Liver (tissue), 9 donors: ENCODE data around the gene KNDC1. TPM values are rescaled to one million over a fixed set of nuclear protein-coding genes. Genes with fewer than 3 reads are reported as not detected.

Experiments used
- DNase-seq: peaks from one replicate; pipeline ENCODE4 v3.0.0-alpha.2; 2017; ENCODE audit warnings: low spot score
- H3K27ac ChIP-seq, 2 donors: one replicate each; pipeline ENCODE4 v1.7.0; 2013; ENCODE audit warnings: inconsistent platforms in 2 of 2, low read length in 2 of 2, control low read depth in 1 of 2, low read depth in 1 of 2, mild to moderate bottlenecking in 1 of 2
- H3K27me3 ChIP-seq, 4 donors: one replicate each; pipeline versions ENCODE4 v1.6.1 to v1.7.0; 2013; ENCODE audit warnings: low read length in 3 of 4, inconsistent platforms in 1 of 4, mild to moderate bottlenecking in 1 of 4, moderate library complexity in 1 of 4; ENCODE audit not compliant: control insufficient read depth in 4 of 4, insufficient read depth in 4 of 4
- H3K36me3 ChIP-seq, 4 donors: one replicate each; pipeline versions ENCODE4 v1.6.1 to v1.7.0; 2013; ENCODE audit warnings: low read length in 3 of 4, mild to moderate bottlenecking in 3 of 4, low read depth in 1 of 4, moderate library complexity in 1 of 4; ENCODE audit not compliant: control insufficient read depth in 4 of 4, insufficient read depth in 3 of 4
- H3K4me1 ChIP-seq, 4 donors: one replicate each; pipeline versions ENCODE4 v1.6.1 to v1.7.0; 2013; ENCODE audit warnings: low read length in 3 of 4, mild to moderate bottlenecking in 3 of 4, moderate library complexity in 1 of 4; ENCODE audit not compliant: control insufficient read depth in 4 of 4, insufficient read depth in 4 of 4
- H3K4me3 ChIP-seq, 3 donors: one replicate each; pipeline versions ENCODE4 v1.6.1 to v1.7.0; 2013; ENCODE audit warnings: low read length in 3 of 3, control low read depth in 1 of 3, low read depth in 1 of 3, mild to moderate bottlenecking in 1 of 3
- H3K9ac ChIP-seq, 2 donors: one replicate each; pipeline ENCODE4 v1.7.0; 2013; ENCODE audit warnings: low read length in 2 of 2, mild to moderate bottlenecking in 2 of 2, moderate library complexity in 2 of 2, control low read depth in 1 of 2, low read depth in 1 of 2
- H3K9me3 ChIP-seq, 4 donors: one replicate each; pipeline versions ENCODE4 v1.6.1 to v1.7.0; 2013; ENCODE audit warnings: low read length in 3 of 4; ENCODE audit not compliant: control insufficient read depth in 4 of 4
- EGR1 ChIP-seq, 2 donors: IDR thresholded peaks; 2 replicates each; pipeline ENCODE4 v1.6.1; 2016 to 2018; ENCODE audit warnings: antibody characterized with exemption in 2 of 2, low read depth in 2 of 2
- FOXA1 ChIP-seq: IDR thresholded peaks from 2 replicates; pipeline ENCODE4 v1.6.1; 2016; ENCODE audit warnings: antibody characterized with exemption
- FOXA2 ChIP-seq: IDR thresholded peaks from 2 replicates; pipeline ENCODE4 v1.6.1; 2016; ENCODE audit warnings: antibody characterized with exemption
- GABPA ChIP-seq, 2 donors: IDR thresholded peaks in 1 of 2; conservative IDR thresholded peaks in 1 of 2; 2 replicates each; pipeline ENCODE4 v1.6.1; 2016; ENCODE audit warnings: antibody characterized with exemption in 2 of 2, mild to moderate bottlenecking in 1 of 2, moderate library complexity in 1 of 2
- HNF4A ChIP-seq, 2 donors: conservative IDR thresholded peaks; 2 replicates each; pipeline ENCODE4 v1.6.1; 2016; ENCODE audit warnings: antibody characterized with exemption in 2 of 2, mild to moderate bottlenecking in 2 of 2
- HNF4G ChIP-seq: IDR thresholded peaks from 2 replicates; pipeline ENCODE4 v1.6.1; 2016; ENCODE audit warnings: antibody characterized with exemption
- JUND ChIP-seq, 2 donors: IDR thresholded peaks; 2 replicates each; pipeline ENCODE4 v1.6.1; 2016; ENCODE audit warnings: antibody characterized with exemption in 2 of 2
- NR2F2 ChIP-seq: IDR thresholded peaks from 2 replicates; pipeline ENCODE4 v1.6.1; 2016; ENCODE audit warnings: antibody characterized with exemption
- RAD21 ChIP-seq, 2 donors: IDR thresholded peaks; 2 replicates each; pipeline ENCODE4 v1.6.1; 2016; ENCODE audit warnings: antibody characterized with exemption in 2 of 2, mild to moderate bottlenecking in 2 of 2
- RXRA ChIP-seq, 2 donors: IDR thresholded peaks; 2 replicates each; pipeline ENCODE4 v1.6.1; 2017 to 2018; ENCODE audit warnings: antibody characterized with exemption in 2 of 2, mild to moderate bottlenecking in 1 of 2
- SP1 ChIP-seq: IDR thresholded peaks from 2 replicates; pipeline ENCODE4 v1.6.1; 2018; ENCODE audit warnings: antibody characterized with exemption, mild to moderate bottlenecking
- TAF1 ChIP-seq: conservative IDR thresholded peaks from 2 replicates; pipeline ENCODE4 v1.6.1; 2016; ENCODE audit warnings: antibody characterized with exemption, mild to moderate bottlenecking
- YY1 ChIP-seq: IDR thresholded peaks from 2 replicates; pipeline ENCODE4 v1.6.1; 2016; ENCODE audit warnings: antibody characterized with exemption, mild to moderate bottlenecking
- WGBS: extraction: QIAGEN DNeasy Blood & Tissue Kit; methylation state at CpG from one replicate; pipeline ENCODE4 v1.1.7; 2013; 5-methylcytosine and 5-hydroxymethylcytosine counted together
- polyA plus RNA-seq, 2 donors: library from polyadenylated mRNA; stranded (reverse) in 1 of 2; unstranded in 1 of 2; fragments of 200-250 nt in 1 of 2; fragments of >200 nt in 1 of 2; fragmentation: Nextera tagmentation in 1 of 2; extraction: Ambion mirVana in 1 of 2; gene quantifications; one replicate each; pipeline versions ENCODE4 v1.2.1 to v1.2.3, GENCODE V29; 2013 to 2015
- total RNA-seq, 2 donors: library from RNA; depleted of rRNA; stranded (reverse); fragments of >200 nt; gene quantifications; one replicate each; pipeline ENCODE4 v1.2.3, GENCODE V29; 2014
- TF ChIP-seq, protein P1 (sequence below): IDR thresholded peaks from 2 replicates; pipeline ENCODE4 v1.6.1; 2016; ENCODE audit warnings: antibody characterized with exemption
- TF ChIP-seq, protein P2 (sequence below): IDR thresholded peaks from 2 replicates; pipeline ENCODE4 v1.6.1; 2016; ENCODE audit warnings: antibody characterized with exemption, mild to moderate bottlenecking
- TF ChIP-seq, protein P3 (sequence below): IDR thresholded peaks from 2 replicates; pipeline ENCODE4 v1.6.1; 2016; ENCODE audit warnings: antibody characterized with exemption
- TF ChIP-seq, protein P4 (sequence below): IDR thresholded peaks from 2 replicates; pipeline ENCODE4 v1.6.1; 2016; ENCODE audit warnings: antibody characterized with exemption
- donor health status: healthy.
- donor health status: healthy.
- donor health status: healthy.
- donor health status: healthy.
- donor health status: healthy.

Gene KNDC1
- total and polyA plus RNA-seq, 4 donors = 0.53 to 12.9 (median 4.3) TPM

DNA sequence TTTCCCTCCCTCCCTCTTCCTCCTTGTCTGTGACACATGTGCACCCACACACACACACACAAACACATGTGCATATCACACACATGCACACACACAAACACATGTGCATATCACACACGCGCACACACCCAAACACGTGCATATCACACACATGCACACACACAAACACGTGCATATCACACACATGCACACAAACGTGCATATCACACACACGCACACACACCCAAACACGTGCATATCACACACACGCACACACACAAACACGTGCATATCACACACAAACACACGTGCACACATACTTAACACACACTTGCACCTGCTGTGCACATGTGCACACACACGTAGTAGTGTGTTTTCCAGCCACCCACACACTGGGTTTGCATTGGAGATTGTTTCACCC is 29.4 kb upstream of the KNDC1 start:
- TF ChIP-seq EGR1 (IDR thresholded peaks at IDR 0.05; ENCODE audit: low read depth in 2 of 2) (no peak), TAF1 (no peak), NR2F2 (no peak), YY1 (no peak), RXRA (IDR thresholded peaks at IDR 0.05) (no peak), JUND (IDR thresholded peaks at IDR 0.05) (no peak), RAD21 (IDR thresholded peaks at IDR 0.05) (no peak), FOXA1 (no peak)
- TF ChIP-seq, protein P1, sequence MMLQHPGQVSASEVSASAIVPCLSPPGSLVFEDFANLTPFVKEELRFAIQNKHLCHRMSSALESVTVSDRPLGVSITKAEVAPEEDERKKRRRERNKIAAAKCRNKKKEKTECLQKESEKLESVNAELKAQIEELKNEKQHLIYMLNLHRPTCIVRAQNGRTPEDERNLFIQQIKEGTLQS = no peak
- TF ChIP-seq, protein P2, sequence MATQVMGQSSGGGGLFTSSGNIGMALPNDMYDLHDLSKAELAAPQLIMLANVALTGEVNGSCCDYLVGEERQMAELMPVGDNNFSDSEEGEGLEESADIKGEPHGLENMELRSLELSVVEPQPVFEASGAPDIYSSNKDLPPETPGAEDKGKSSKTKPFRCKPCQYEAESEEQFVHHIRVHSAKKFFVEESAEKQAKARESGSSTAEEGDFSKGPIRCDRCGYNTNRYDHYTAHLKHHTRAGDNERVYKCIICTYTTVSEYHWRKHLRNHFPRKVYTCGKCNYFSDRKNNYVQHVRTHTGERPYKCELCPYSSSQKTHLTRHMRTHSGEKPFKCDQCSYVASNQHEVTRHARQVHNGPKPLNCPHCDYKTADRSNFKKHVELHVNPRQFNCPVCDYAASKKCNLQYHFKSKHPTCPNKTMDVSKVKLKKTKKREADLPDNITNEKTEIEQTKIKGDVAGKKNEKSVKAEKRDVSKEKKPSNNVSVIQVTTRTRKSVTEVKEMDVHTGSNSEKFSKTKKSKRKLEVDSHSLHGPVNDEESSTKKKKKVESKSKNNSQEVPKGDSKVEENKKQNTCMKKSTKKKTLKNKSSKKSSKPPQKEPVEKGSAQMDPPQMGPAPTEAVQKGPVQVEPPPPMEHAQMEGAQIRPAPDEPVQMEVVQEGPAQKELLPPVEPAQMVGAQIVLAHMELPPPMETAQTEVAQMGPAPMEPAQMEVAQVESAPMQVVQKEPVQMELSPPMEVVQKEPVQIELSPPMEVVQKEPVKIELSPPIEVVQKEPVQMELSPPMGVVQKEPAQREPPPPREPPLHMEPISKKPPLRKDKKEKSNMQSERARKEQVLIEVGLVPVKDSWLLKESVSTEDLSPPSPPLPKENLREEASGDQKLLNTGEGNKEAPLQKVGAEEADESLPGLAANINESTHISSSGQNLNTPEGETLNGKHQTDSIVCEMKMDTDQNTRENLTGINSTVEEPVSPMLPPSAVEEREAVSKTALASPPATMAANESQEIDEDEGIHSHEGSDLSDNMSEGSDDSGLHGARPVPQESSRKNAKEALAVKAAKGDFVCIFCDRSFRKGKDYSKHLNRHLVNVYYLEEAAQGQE = no peak
- TF ChIP-seq, protein P3, sequence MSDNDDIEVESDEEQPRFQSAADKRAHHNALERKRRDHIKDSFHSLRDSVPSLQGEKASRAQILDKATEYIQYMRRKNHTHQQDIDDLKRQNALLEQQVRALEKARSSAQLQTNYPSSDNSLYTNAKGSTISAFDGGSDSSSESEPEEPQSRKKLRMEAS = no peak
- TF ChIP-seq, protein P4, sequence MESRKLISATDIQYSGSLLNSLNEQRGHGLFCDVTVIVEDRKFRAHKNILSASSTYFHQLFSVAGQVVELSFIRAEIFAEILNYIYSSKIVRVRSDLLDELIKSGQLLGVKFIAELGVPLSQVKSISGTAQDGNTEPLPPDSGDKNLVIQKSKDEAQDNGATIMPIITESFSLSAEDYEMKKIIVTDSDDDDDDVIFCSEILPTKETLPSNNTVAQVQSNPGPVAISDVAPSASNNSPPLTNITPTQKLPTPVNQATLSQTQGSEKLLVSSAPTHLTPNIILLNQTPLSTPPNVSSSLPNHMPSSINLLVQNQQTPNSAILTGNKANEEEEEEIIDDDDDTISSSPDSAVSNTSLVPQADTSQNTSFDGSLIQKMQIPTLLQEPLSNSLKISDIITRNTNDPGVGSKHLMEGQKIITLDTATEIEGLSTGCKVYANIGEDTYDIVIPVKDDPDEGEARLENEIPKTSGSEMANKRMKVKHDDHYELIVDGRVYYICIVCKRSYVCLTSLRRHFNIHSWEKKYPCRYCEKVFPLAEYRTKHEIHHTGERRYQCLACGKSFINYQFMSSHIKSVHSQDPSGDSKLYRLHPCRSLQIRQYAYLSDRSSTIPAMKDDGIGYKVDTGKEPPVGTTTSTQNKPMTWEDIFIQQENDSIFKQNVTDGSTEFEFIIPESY = no peak
- Histone ChIP-seq H3K4me3 (no peak overlapping the region), H3K4me1 (no peaks in the 10 kb centered on the region), H3K9me3 (no peaks in the 10 kb centered on the region), H3K36me3 (no peaks in the 10 kb centered on the region), H3K27me3 (no peaks in the 10 kb centered on the region), H3K27ac (no peak overlapping the region), H3K9ac (no peak overlapping the region)
- DNase-seq = no peak
- WGBS = 86% methylated on average over 11 of the region's 11 CpGs

DNA sequence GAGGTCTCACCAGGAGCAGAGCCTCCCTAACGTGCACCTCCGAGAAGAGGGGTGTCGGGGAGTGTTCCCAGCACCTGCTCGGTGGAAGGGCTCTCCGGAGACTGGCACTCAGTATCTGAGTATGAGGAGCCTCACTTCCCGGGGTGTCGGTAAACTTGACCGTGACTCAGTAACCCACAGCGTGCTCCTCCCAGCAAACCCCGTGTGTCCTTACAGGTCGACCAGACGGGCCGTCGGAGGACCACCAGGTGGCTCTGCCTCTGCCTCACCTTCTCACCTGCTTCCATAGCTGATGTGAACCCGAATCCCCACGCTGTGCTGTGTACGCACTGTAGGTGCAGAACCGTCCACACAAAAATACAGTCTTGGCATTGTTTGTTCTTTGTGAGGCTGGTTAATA is 29.0 kb upstream of the KNDC1 start:
- H3K36me3 ChIP-seq = no peaks in the 10 kb centered on the region
- no peaks in the 10 kb centered on the region for H3K4me1 ChIP-seq
- no peak overlapping the region for H3K9ac ChIP-seq
- H3K27ac ChIP-seq = no peak overlapping the region
- WGBS = 73% methylated on average over 18 of the region's 18 CpGs
- DNase-seq = no peak
- no peaks in the 10 kb centered on the region for H3K27me3 ChIP-seq
- H3K9me3 ChIP-seq = no peaks in the 10 kb centered on the region
- TF ChIP-seq RXRA (IDR thresholded peaks at IDR 0.05) = no peak
- TF ChIP-seq HNF4A (conservative IDR thresholded peaks at IDR 0.05) = no peak
- no peak for TF ChIP-seq FOXA2
- no peak for TF ChIP-seq SP1
- TF ChIP-seq FOXA1 = no peak
- TF ChIP-seq TAF1 = no peak
- no peak for TF ChIP-seq GABPA (IDR thresholded peaks at IDR 0.05 in 1 of 2, conservative IDR thresholded peaks at IDR 0.05 in 1 of 2)
- no peak for TF ChIP-seq HNF4G
- H3K4me3 ChIP-seq = no peak overlapping the region
